NCI-H1694 (cell line): ENCODE data around the gene GRID1.
"Not testable (repeated sequence)": the region's sequence is repeated elsewhere in the genome, so short reads cannot be mapped to it uniquely, and the experiment has no call there.

Experiments used
- DNase-seq: peaks from one replicate; lab custom pipeline; 2025; lab: John Stamatoyannopoulos, UW

Gene GRID1

DNA sequence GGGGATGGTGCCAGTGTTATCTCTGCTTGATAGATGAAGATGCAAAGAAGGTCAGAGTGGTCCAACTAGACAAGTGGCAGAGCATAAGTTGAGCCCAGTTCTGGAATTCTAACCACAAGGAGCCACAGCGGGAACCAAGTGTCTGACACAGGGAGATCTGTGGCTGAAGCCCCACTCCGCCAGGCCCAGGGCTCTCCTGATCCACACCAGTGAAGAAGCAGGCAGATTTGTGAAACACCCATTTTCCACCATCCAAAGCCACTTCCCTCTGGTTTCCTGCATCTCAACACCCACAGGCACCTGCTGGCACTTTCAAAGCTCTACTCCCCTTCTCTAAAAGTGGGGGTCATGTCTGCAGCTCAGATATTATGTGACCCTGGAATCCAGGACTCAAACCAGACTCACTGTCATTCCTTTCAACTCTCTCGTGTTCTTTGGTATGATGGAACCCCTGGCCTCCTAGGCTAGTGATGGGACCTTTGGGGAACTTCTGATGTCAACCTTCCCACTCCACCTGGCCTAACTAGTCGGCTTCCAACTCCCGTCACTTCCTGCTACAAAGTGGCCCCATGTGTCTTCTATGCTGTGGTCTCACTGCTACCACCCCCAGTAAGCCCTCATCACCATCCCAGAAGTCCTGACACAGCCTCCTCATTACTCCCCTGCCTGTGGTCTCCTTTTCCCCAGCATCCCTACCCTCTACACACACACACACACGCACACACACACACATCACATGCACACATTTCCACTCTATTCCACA is 177.6 kb downstream of the GRID1 start:
- no peak for DNase-seq

GRCh38 chr10:86188326-86188725 is 178.3 kb downstream of the GRID1 start:
- DNase-seq = no peak

DNA sequence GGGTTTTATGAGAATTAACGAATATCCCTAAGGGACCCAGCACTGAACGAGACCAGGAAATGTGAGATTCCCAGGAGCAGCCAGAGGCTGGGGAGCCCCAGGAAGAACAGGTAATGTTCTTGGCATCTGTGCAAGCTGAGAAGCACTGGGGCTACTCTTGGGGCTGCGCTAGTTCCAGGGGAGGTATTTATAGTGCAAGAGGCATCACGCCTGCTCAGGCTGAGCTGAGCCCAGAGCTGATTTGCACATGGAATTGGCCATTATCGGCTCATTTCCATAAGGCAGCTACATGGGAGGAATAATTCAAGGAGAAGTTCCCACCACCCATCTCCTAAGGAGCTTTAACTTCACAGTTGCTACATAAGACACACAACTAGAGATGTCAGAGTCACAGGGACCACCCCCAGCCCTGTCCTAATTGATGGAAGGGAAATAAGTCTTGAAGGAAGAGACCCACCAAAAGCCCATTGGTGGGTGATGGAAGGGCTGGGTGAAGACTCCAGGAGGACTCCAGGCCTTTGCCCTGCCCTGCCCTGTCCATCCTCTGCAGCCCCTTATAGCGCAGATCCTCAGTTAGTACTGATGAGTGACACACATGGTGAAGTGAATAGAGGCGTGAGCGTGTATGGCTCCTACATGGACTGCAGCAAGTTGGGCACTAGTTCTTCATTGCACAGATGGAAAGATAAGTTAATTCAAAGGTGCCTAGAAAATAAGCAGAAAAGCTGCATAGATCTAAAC is 178.9 kb downstream of the GRID1 start:
- no peak for DNase-seq

DNA sequence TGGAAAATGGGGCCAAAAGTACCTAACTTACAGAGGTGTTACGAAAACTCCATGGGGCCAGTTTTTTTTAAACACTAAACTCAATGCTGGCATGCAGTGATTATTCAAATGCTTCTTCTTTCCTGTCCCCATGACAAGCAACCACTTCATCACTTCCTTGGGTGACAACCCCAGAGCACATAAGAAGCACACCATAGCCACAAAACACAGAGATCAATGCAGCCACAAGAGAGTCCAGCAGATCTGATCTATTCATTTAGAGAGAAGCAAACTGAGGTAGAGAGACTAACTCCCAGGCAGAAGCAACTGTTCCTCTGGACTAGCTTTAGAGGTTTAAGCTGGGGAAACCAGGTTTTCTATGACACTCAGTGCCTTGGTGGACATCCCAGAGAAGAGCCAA is 180.0 kb downstream of the GRID1 start:
- DNase-seq = no peak

DNA sequence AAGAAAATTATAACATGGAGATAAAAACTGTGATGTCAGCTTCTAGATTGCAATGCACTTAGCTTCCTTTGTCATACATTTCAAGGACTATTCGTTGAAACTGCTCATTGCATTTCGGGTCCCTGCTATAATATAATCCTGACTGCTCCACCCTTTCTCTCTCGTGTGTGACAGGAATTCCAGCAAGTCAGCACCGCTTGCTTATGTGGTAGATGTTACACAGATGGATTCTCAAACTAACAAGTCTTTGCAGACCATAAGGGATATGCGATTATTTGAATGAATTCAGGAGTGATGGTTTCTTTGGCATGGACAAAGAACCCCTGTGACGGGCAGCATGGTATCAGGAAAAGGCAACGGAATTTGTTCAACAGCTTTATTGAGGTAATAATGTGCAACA is 184.0 kb downstream of the GRID1 start:
- DNase-seq = no peak

- no peak for DNase-seq
Observed at GRCh38 chr10:86182150-86182549, 184.4 kb downstream of the GRID1 start.

DNA sequence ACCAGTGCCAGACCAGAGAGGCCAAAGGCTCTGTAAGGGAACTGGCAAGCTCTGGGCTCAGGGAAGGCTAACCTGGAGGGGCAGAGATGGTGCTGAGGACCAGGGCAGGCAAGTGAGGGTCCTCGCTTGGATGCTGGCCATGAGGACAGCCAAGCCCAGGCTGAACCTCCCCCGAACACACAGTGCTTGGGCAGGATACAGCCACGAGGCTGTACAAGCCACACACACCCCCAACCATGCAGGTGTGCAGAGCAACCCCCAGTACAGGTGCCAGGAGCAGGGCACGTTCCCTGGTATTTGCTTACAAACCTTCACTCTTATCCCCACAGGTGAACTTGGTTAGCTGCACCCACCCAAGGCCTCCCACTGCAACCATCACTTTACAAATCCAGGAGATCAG is 185.7 kb downstream of the GRID1 start:
- no peak for DNase-seq

- no peak for DNase-seq
Observed at GRCh38 chr10:86179961-86180360, 186.6 kb downstream of the GRID1 start.

GRCh38 chr10:86179153-86179524 is 187.5 kb downstream of the GRID1 start:
- no peak for DNase-seq

- DNase-seq = no peak
Observed at GRCh38 chr10:86178401-86179152, 188.0 kb downstream of the GRID1 start.

GRCh38 chr10:86177537-86178155 is 188.9 kb downstream of the GRID1 start:
- no peak for DNase-seq

- no peak for DNase-seq
Observed at GRCh38 chr10:86176850-86177536, 189.6 kb downstream of the GRID1 start.

GRCh38 chr10:86175476-86175875 is 191.1 kb downstream of the GRID1 start:
- not testable (repeated sequence) for DNase-seq

GRCh38 chr10:86172301-86172700 is 194.3 kb downstream of the GRID1 start:
- DNase-seq = no peak

GRCh38 chr10:86170255-86171108 is 196.1 kb downstream of the GRID1 start:
- no peak for DNase-seq

DNA sequence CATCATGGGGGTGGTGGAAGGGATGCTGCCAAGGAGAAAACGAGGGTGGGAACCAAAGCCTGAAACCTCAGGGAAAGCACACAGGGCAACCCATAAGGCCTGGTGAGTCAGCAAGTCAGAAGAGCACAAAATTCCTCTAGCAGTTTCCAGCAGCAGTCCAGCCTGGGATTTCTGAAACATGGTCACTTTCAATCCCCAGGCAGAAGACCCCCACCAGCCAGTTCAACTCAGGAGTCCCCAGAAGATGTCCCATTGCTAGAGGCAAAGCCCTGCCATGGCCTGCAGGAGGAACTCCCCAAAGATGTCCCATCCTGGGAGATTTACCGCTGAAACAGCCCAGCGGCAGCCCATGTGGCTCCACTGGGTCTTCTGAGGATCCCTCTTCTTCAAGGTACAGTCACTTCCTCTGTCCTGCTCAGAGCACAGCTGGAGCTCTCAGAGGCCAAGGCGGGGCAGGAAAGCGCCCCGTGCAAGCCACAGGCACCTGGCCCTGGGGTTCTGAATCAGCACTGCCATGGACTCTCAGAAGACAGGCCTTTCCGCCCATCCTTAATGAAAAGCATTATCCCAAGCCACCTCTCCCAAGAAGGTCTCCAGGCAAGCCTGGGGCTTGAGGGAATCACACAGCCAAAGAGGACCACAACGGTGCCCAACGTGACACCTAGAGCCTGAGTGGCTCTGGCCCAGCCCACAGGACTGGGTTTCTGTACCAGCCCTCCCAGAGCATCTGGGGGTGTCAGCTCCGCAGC is 196.9 kb downstream of the GRID1 start:
- DNase-seq = no peak

DNA sequence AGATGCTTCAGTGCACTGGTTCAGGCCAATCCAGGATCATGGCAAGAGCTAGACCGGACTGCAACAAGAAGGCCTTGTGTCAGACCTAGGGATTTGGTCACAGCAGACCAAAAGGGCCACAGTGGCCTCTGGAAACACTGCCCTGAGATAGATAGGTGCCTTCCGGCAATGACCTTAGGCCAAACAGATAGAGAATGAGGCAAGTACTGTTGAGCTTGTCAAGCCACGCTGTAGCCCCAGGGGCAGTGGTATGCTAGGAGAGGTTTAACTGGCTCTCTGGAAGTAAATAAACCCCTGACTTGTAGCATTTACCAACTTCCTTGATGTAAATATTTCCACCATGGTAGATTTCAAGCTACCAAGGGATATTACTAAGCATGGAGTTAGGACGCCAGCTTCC is 197.5 kb downstream of the GRID1 start:
- no peak for DNase-seq

GRCh38 chr10:86168256-86168655 is 198.3 kb downstream of the GRID1 start:
- no peak for DNase-seq

DNA sequence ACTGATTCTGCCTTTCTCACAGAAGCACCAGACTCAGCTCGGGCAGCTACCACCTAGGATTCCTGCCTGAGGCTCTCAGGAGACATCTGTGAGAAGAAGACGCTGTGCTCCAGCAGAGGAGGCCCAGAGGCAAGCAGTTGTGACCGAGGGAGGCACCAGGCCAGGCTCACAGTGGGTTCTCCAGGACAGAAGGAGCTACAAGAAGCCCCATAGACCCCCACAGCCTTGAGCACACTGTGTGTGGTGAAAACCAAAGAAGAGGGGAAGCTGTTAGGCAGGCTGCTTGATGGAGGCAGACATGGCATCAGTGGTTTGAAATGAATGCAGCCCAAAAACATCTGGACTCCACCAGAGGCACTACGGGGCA is 198.8 kb downstream of the GRID1 start:
- no peak for DNase-seq

GRCh38 chr10:86167121-86167761 is 199.4 kb downstream of the GRID1 start:
- no peak for DNase-seq
